HepG2 (cell line): ENCODE data around the gene CPOX. TPM values are rescaled to one million over a fixed set of nuclear protein-coding genes. Genes with fewer than 3 reads are reported as not detected.

ENCODE experiments used
- ATAC-seq: fragments of 200-7000 bp; cut with Tn5 transposase; 3 replicates; pipeline ENCODE4 v1.9.1; 2020; ENCODE audit warnings: mild to moderate bottlenecking, moderate library complexity
- BruUV-seq: library from RNA; stranded (reverse); fragments of 400-500 nt; replicated peaks from 2 replicates; lab custom pipeline; 2021; lab: Mats Ljungman, UMichigan
- CTCF ChIA-PET: fragments of 300-600 bp; formaldehyde crosslinking; extraction: SDS; loops from one replicate; lab custom pipeline; 2021; ENCODE audit warnings: low total read pairs, inconsistent platforms, low intra/inter-chr PET ratio; lab: Yijun Ruan, JAX
- POLR2A ChIA-PET: fragments of 350-600 bp; sonication (Branson Sonifier 250); formaldehyde crosslinking; loops from one replicate; lab custom pipeline; 2020; ENCODE audit warnings: antibody characterized with exemption, inconsistent platforms; lab: Yijun Ruan, JAX
- DNase-seq: peaks from one replicate; pipeline ENCODE4 v3.0.0-alpha.2; 2015; ENCODE audit warnings: low spot score
- FAIRE-seq: peaks from 3 replicates; lab custom pipeline; 2011; peaks lifted over from hg19 to GRCh38; lab: Jason Lieb, UNC
- H2AFZ ChIP-seq: one replicate; pipeline ENCODE4 v1.6.1; 2011; ENCODE audit warnings: low read length, inconsistent platforms
- H3K27ac ChIP-seq: fragments of 300-600 bp; 3 replicates; pipeline ENCODE4 v1.8.0; 2011; ENCODE audit warnings: mixed run types, mild to moderate bottlenecking, mixed read lengths, low read length, inconsistent platforms; ENCODE audit not compliant: insufficient read depth; ENCODE audit errors: extremely low read length
- H3K27me3 ChIP-seq, 2 experiments: fragments of 200-600 bp in 1 of 2; 2 replicates in 1 of 2; 3 replicates in 1 of 2; pipeline versions ENCODE4 v1.6.0 to v1.8.0; 2011; ENCODE audit warnings: low read length in 2 of 2, mild to moderate bottlenecking in 2 of 2, moderate library complexity in 2 of 2, inconsistent platforms in 1 of 2; ENCODE audit not compliant: insufficient read depth in 2 of 2, control insufficient read depth in 1 of 2
- H3K36me3 ChIP-seq, 2 experiments: fragments of 200-600 bp in 1 of 2; replicated peaks in 1 of 2; 2 replicates in 1 of 2; 3 replicates in 1 of 2; pipeline versions ENCODE4 v1.5.1 to v1.8.0; 2011; ENCODE audit warnings: low read length in 2 of 2, inconsistent platforms in 1 of 2; ENCODE audit not compliant: insufficient read depth in 2 of 2, control insufficient read depth in 1 of 2
- H3K4me1 ChIP-seq: 2 replicates; pipeline ENCODE4 v1.5.1; 2012; ENCODE audit warnings: low read length, inconsistent platforms; ENCODE audit not compliant: insufficient read depth
- H3K4me2 ChIP-seq: 2 replicates; pipeline ENCODE4 v1.6.0; 2011; ENCODE audit warnings: low read depth, low read length, inconsistent platforms
- H3K4me3 ChIP-seq, 3 experiments: fragments of 200-600 bp in 1 of 3; sonication (generic), shearing (Covaris generic) in 1 of 3; replicated peaks in 1 of 3; 2 replicates each; pipeline ENCODE4 v1.5.1; 2011 to 2016; ENCODE audit warnings: low read length in 3 of 3, inconsistent platforms in 2 of 3, low read depth in 2 of 3, mild to moderate bottlenecking in 2 of 3, control low read depth in 1 of 3, mixed read lengths in 1 of 3; ENCODE audit not compliant: insufficient read depth in 1 of 3
- H3K79me2 ChIP-seq: one replicate; pipeline ENCODE4 v1.6.1; 2011; ENCODE audit warnings: low read length, inconsistent platforms; ENCODE audit not compliant: insufficient read depth
- H3K9ac ChIP-seq: 2 replicates; pipeline ENCODE4 v1.6.0; 2011; ENCODE audit warnings: mild to moderate bottlenecking, low read depth, low read length, inconsistent platforms; ENCODE audit not compliant: insufficient read depth
- H3K9me3 ChIP-seq: 2 replicates; pipeline ENCODE4 v1.5.1; 2012; ENCODE audit warnings: mild to moderate bottlenecking, low read length
- H4K20me1 ChIP-seq: 2 replicates; pipeline ENCODE4 v1.6.0; 2011; ENCODE audit warnings: inconsistent platforms, mild to moderate bottlenecking, low read length, moderate library complexity; ENCODE audit not compliant: insufficient read depth
- HMG20A ChIP-seq: IDR thresholded peaks from 2 replicates; pipeline ENCODE4 v1.6.1; 2016; ENCODE audit warnings: borderline replicate concordance
- HMGA1 ChIP-seq: sonication (generic); formaldehyde crosslinking; conservative IDR thresholded peaks from 2 replicates; pipeline ENCODE4 v1.4.0; 2020; ENCODE audit warnings: missing genetic modification reagents
- KMT2A ChIP-seq: sonication (generic); formaldehyde crosslinking; IDR thresholded peaks from 2 replicates; pipeline ENCODE4 v1.4.0; 2020; ENCODE audit warnings: missing genetic modification reagents
- NFIC ChIP-seq: IDR thresholded peaks from 2 replicates; pipeline ENCODE4 v1.6.1; 2012; ENCODE audit warnings: mild to moderate bottlenecking, low read length, inconsistent platforms
- NR2F1 ChIP-seq, 2 experiments: fragments of 450-650 bp in 1 of 2; formaldehyde crosslinking in 1 of 2; IDR thresholded peaks; 2 replicates each; pipeline versions ENCODE4 v1.5.0 to v1.6.1; 2016 to 2020; ENCODE audit warnings: mild to moderate bottlenecking in 1 of 2, missing compliant biosample characterization in 1 of 2, missing genetic modification reagents in 1 of 2, moderate library complexity in 1 of 2
- ZBED4 ChIP-seq: sonication (generic); formaldehyde crosslinking; IDR thresholded peaks from 2 replicates; pipeline ENCODE4 v1.4.0; 2020; ENCODE audit warnings: missing genetic modification reagents, borderline replicate concordance
- ZNF407 ChIP-seq: sonication (generic); formaldehyde crosslinking; IDR thresholded peaks from one replicate; pipeline ENCODE4 v1.5.1; 2020; ENCODE audit warnings: mild to moderate bottlenecking, missing genetic modification reagents; ENCODE audit errors: not compliant biosample characterization
- ZNF549 ChIP-seq: sonication (generic); formaldehyde crosslinking; IDR thresholded peaks from 2 replicates; pipeline ENCODE4 v1.5.0; 2020; ENCODE audit warnings: missing genetic modification reagents
- WGBS: methylation state at CpG from one replicate; pipeline ENCODE4 v1.1.6; 2017; ENCODE audit warnings: low lambda C conversion rate; 5-methylcytosine and 5-hydroxymethylcytosine counted together
- in situ Hi-C: cut with HindIII; loops from 2 replicates; pipeline ENCODE4 v1.10.0; 2017; ENCODE audit warnings: low pct_unique_long_range_greater_than_20kb; ENCODE audit not compliant: extremely low pct_ligation_motif_present
- intact Hi-C: fragments of 100-400 bp; cut with micrococcal nuclease; formaldehyde crosslinking; loops from one replicate; pipeline ENCODE4 v1.10.0; 2022; ENCODE audit not compliant: unreplicated experiment
- polyA plus RNA-seq, 8 experiments: library from polyadenylated mRNA; depleted of rRNA in 3 of 8; stranded (reverse) in 7 of 8; unstranded in 1 of 8; fragments of >200 nt; fragmentation: Illumina TruSeq in 4 of 8; extraction: Trizol in 4 of 8; gene quantifications; 2 replicates each; pipeline versions ENCODE4 v1.2.1 to v1.2.3, GENCODE V29; 2011 to 2016; ENCODE audit warnings: low read depth in 4 of 8, missing spikeins in 1 of 8, mixed read lengths in 1 of 8; ENCODE audit not compliant: insufficient read depth in 1 of 8
- total RNA-seq, 5 experiments: library from RNA; depleted of rRNA; stranded (reverse); fragments of >200 nt; fragmentation: Illumina TruSeq; extraction: Trizol; gene quantifications; 2 replicates each; pipeline ENCODE4 v1.2.3, GENCODE V29; 2016; ENCODE audit warnings: low read depth in 1 of 5

CPOX gene
- total and polyA plus RNA-seq, 2 of the 13 experiments (the other 11 are each of a cell fraction or from before 2014, with no cell fraction given) = 34.2 to 37.2 TPM

GRCh38 chr3:98558100-98558827, 35.1 kb downstream of the CPOX start (continued):
- TF ChIP-seq ZNF407 (CRISPR knock-in tag) = no peak

GRCh38 chr3:98557324-98558010, 35.9 kb downstream of the CPOX start:
- WGBS = 26% methylated on average over 4 of the region's 4 CpGs
- no peaks in the 10 kb centered on the region for H3K4me1 ChIP-seq
- H3K4me3 ChIP-seq = no peak overlapping the region
- H3K36me3 ChIP-seq = no peaks in the 10 kb centered on the region
- H3K27ac ChIP-seq = no peak overlapping the region
- no peak overlapping the region for H3K9ac ChIP-seq
- H3K4me2 ChIP-seq = no peak overlapping the region
- no peak for ATAC-seq
- no peak for DNase-seq
- H2AFZ ChIP-seq = no peak overlapping the region
- H3K27me3 ChIP-seq = no peaks in the 10 kb centered on the region
- H3K9me3 ChIP-seq = no peaks in the 10 kb centered on the region
- POLR2A ChIA-PET = no interaction called here
- intact Hi-C loops = no loop called here
- CTCF ChIA-PET = no interaction called here
- no peaks in the 10 kb centered on the region for H4K20me1 ChIP-seq
- BruUV-seq = no TSS peak
- no peaks in the 10 kb centered on the region for H3K79me2 ChIP-seq
- in situ Hi-C loops = loop anchor here (25.0 kb wide), 1 partner anchor 520 kb away; the partner anchor contains the start of gene GABRR3
- no peak for FAIRE-seq
- TF ChIP-seq NR2F1 (CRISPR knock-in tag; IDR thresholded peaks at IDR 0.05) (no peak), ZBED4 (CRISPR knock-in tag) (no peak), HMGA1 (no peak), HMG20A (no peak), ZNF549 (CRISPR knock-in tag) (no peak), KMT2A (CRISPR knock-in tag) (no peak), NFIC (no peak)
